Activated CD4-positive, alpha-beta T cell treated with anti-CD3 and anti-CD28 coated beads, Interleukin-2, amount 50 U/mL, for 48 hours (primary cell): Measurements from ENCODE around the gene OBP2A.
"Not testable (repeated sequence)": the region's sequence is repeated elsewhere in the genome, so short reads cannot be mapped to it uniquely, and the experiment has no call there.

Experiments
- DNase-seq, 2 experiments: peaks; one replicate each; pipeline ENCODE4 v3.0.0-alpha.2; 2020

Gene OBP2A

GRCh38 chr9:135512904-135513303 lies 33.0 kb upstream of the OBP2A start:
- DNase-seq, result no peak

GRCh38 chr9:135513351-135513846 lies 32.5 kb upstream of the OBP2A start:
- DNase-seq, result no peak

DNA sequence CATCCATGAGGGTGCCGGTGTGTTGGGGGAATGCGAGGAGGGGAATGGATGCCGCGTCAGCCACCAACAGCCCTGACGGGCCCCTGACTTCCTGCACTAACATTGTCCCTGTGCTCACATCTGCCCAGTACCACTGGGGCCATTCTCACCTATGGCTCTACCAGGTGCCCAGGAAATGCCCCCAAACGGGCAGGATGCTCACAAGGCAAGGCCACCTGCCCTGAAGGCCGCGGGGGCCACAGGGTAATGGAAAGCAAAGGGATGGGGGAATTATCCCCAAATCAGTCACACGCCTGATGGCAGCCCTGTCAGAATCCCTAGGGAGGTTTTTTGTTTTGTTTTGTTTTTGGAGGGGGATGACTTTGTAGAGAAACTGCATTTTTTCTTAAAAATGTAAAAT lies 32.0 kb upstream of the OBP2A start:
- not testable (repeated sequence) for DNase-seq

GRCh38 chr9:135514342-135515082 lies 31.4 kb upstream of the OBP2A start:
- no peak for DNase-seq

DNA sequence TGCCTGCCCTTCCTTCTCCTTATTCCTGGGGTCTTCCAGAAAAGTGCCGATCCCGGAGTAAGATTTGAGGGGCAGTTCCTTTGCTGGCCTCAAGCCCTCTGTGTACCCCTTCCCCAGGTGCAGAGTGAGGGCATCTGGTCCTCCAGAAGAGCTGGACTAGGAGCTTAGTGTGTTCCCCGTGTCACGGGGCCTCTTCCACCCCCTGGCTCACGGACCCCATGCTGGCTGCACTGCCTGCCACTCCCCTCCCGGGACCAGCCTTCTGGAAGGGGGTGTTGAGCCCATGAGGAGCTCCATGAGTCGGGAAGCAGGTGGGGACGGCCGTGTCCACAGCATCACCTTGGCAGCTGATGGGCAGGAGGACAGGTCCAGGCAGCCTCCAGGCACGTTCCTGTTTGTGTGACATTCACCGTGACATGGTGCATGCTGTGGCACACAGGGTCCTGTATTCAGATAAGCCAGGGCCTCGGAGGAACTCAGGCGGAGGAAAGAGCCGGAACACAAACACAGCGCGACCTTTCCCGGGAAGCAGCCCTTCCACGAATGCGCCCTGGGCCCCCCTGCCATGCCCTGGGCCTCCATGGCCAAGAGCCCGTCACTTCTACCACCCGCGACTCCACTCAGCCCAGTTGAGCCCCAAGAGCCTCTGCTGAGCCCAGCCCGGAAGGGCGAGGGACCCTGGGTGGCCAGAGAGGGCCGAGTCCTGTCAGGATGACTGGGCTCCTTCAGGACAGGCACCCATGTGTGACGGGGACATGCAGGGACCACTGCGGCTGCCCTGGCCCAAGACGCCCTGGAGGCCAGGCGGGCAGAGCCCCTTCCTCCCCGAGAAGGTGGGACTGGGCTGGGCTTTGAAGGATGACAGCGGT lies 30.6 kb upstream of the OBP2A start:
- no peak for DNase-seq

DNA sequence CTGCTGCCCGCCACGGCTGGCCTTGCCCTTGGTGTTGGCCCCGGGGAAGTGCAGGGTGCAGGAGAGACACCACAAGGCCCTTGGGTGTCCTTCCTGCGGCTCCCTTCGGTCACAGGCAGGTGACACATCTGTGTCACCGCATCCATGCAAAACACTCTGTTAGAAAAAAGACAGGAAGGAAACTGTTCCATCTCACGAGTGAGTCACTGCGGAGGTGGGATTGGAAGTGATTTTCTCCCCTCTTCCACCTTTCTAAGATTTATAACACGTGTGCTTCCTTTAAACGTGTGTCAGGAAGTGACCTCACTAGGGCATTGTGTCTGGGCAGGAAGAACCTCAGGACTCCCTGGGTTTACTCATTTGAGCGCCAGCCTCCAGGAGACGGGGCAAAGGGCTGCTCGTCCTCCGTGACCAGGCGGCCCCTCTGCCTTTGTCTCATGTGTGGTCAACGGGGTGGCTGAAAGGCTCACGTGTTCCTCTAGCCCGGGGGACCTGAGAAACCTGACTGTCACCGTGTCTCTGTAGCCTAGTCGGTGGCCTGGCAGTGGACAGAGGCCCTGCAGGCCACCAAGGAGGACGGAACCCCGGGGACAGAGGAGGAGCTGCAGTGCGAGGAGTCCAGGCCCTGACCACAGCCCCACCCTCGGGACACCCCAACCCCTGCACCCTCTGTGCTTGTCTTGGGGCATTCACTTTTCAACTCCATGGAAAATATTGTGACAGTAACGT lies 29.6 kb upstream of the OBP2A start:
- DNase-seq, result peak in 1 of 2 experiments; percentile 12

DNA sequence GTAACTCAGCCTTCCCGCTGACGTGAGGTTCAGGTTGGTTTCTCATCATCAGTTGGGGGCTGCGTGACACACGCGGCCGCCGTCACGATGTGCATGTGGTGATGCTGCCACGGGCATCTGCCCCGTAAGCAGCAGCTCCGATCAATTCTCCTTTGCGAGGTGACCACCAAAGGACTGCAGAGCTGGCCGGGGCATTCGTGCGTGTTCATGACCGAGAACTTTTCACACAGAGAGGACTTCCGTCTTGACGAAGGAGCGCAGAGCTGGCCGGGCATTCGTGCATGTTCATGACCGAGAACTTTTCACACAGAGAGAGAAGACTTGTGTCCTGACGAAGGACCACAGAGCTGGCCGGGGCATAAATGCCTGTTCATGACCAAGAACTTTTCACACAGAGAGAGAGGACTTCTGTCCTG lies 28.5 kb upstream of the OBP2A start:
- no peak for DNase-seq

DNA sequence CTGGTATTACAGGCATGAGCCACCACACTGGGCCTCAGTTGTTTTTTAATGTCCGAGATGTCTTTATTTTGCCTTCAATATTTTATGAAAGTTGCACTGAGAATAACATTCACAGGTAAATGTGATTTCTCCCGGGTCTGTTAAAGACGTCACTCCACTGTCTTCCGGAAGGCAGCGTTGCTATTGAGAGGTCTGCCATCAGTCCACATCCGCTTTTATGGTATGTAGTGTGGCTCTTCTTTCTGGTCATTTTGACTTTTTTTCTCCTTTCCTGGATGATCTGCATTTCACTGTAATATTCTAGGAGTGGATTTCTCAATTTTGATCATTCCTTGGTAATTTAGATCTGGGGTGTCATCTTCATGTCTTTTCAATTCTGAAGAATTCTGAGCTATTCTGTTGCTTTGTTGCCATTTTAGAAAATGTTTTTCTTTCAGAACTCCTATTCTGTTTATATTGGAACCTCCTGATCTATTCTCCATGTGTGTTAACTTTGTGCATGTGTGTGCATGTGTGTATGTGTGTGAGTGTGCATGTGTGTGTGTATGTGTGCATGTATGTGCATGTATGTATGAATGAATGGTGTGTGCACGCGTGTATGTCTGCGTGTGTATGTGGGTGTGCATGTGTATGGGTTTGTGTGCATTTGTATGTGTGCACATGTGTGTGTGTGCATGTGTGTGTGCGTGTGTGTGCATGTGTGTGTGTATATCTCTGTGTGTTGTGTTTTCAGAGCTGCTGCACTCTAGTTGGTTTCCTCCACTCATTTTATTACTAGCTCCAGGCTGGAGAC lies 26.6 kb upstream of the OBP2A start:
- DNase-seq, result no peak

DNA sequence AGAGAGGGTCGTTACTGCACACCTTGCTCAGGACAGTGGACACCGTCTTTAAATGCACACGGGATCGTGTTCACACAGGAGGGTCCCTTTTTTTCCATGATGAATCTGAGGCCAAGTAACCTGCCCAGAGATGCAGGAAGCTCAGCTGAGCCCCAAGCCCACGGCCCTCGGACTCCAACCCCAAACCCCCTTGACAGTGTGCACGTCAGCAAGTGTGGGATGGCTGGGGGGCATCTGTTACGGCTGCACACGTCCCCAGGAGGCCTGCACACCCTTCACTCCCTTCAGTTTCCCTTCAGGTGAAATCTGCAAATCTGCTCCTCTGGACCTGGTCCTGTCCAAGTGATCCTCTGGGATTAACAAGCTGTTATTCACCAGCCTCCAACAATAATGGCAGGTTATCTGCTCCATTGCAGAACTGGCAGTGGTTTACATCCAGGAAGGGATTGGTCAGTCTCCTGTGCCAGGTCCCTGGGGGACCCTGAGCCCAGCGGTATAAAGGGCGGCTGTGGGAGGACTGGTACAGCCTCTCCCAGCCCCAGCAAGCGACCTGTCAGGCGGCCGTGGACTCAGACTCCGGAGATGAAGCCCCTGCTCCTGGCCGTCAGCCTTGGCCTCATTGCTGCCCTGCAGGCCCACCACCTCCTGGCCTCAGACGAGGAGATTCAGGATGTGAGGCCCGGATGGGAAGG lies 24.9 kb upstream of the OBP2A start, which contains the start of gene LCN1:
LCN1 (plus strand) TSS at position 525 of the 692 bp plus-strand sequence; CDS start at position 583, 58 bp downstream.
- DNase-seq, result no peak

DNA sequence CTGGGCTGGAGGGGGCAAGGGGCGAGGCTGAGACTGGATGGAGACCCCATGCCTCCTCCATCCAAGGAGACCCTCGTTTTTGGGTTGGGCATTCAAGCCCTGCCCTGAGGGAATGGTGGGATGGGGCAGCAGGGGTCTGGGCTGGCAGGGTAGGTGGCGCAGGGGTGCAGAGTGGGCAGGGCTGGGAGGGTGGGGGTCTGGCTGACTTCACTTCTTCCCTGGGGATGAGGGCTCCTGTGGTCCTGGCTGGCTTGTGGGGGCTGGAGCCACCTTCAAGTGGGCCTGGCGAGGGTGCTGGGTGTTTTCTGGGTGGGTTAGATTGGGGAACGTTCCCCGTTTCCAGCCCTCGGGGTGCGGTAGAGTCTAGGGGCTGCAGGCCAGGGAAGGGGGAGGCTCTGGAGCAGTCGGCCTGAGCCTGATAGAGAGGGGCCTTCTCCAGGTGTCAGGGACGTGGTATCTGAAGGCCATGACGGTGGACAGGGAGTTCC lies 24.3 kb upstream of the OBP2A start:
- DNase-seq, result no peak

DNA sequence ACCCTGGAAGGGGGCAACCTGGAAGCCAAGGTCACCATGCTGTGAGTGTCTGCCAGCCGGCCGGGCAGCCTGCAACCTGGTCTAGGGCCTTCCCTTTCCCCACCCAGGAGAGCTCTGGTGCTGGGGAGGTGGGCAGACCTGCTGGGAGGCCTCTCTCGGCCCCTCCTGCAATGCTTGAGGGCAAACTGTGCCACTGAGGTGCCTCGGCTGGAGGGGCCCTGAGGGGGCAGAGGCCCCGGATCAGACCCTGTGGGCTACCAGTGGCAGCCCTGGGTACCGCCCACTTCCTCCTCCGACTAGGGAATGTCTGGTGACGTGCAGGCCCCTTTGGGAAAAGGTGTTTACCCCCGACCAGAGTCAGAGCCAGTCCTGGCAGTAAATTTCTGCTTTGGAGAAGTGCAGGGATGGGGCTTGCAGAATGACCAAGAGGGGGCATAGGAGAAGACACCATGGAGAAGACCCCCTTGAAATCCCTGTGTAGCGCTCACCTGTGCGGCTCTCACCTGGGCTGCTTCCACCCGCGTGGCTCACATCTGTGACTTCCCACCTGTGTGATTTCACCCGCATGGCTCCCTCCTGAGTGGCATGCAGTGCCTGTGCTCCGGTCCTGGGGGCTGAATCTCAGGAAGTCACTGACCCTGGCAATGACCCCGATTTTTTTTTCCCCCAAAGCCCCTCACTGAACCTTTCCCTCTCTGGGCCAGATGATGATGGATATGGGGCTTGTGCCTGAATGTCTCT lies 23.6 kb upstream of the OBP2A start:
- no peak for DNase-seq

DNA sequence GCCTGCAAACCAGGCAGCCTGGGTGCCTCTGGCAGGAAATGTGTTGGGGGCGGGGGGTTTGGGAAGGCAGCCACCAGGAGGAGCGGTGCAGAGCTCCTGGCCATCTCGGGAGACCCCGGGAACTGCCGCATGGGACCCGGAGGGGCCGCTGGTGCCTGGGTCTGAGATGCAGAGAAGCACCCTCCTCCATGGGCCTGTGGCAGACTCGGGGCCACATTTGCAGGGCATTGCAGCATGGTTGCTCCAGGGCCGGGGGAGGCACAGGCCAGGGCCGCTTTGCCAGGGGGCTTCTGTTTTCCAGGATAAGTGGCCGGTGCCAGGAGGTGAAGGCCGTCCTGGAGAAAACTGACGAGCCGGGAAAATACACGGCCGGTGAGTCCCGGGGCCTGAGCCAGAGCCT lies 23.0 kb upstream of the OBP2A start:
- no peak for DNase-seq

- no peak for DNase-seq
Observed at GRCh38 chr9:135523521-135524129, 22.3 kb upstream of the OBP2A start.

DNA sequence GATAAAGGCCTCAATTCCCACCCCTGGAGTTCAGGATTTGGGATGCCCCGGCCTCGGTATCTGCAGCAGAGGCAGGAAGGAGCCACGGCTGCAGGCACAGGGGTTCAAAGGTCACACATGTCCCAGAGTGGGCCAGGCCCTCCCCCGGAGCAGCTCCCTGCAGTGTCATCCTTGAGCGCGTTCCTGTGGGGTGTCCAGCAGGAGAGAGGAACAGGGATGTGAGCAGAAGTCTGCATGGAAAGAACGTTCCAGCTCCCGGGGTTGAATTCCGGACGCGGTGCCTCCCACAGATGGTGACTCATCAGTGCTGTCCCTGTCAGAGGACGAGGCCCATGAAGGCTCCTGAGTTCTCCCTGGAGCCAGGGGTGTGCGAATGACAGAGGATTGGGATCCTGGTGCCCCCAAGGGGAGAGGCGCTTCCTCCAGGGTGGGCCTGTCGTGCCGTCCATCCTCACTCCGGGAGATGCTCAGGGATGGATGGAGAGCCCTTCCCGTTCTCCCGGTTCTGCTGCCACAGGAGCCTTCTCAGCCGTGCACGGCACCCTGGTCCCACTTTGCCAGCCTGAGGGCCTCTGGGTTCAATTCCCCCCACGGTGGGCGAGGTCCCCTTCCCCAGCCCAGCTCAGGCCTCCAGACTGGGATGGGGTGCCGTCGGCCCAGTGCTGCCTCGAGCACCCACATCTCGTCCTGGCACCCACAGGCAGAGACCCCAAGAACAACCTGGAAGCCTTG lies 21.6 kb upstream of the OBP2A start:
- no peak for DNase-seq

DNA sequence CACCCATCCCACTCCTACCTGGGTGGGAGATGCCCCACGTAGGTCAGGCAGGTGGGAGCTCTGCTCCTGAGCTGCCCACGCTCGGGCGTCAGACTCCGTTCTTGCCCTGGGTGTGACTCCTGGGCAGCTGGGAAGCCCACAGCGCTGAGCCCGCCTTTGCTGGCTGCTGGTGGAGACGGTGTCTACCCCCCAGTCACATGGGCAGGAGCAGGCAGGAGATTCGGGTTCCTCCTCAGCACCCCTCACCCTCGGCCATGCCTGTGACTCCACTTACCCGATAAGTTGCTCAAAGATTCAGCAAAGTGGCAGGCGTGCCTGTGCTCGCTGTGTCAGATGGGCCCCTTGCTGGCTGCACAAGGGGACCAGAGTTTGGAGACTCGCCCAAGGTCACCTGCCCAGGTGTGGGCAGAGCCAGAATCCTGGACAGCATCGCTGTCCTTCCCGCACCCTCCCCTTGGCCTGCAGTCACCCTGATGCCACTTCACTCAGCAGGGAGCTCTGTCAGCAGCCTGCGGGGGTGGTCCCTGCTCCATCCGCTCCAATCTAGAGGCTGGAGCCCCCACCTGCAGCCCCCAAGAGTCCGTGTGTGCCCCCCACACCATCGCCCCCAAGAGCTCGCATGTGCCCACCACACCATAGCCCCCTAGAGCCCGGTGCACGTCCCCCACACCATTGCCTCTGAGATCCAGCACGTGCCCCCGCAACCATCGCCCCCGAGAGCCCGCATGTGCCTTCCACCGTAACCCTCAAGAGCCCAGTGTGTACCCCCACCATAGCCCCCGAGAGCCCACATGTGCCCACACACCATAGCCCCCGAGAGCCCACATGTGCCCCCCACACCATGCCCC lies 20.5 kb upstream of the OBP2A start:
- no peak for DNase-seq

DNA sequence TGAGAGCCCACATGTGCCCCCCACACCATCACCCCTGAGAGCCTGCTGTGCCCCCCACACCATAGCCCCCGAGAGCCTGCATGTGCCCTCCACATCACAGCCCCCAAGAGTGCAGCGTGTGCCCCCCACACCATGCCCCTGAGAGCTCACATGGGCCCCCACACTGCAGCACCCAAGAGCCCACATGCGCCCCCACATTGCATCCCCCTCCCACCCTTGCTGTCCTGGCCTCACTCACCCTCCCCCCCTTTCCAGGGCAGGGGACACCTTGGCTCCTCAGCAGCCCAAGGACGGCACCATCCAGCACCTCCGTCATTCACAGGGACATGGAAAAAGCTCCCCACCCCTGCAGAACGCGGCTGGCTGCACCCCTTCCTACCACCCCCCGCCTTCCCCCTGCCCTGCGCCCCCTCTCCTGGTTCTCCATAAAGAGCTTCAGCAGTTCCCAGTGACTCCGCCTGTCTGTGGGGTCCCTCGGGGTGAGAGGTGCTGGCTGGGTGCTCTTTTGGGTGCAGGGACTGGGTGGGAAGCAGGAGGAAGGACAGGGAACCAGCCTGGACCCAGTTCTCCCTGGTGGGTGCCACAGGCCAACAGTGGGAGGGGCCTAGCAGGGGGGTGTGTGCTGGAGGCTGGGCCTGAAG lies 19.7 kb upstream of the OBP2A start:
- DNase-seq, result no peak

- DNase-seq, result no peak
Observed at GRCh38 chr9:135526730-135527571, 19.0 kb upstream of the OBP2A start.
